ENCODE measurements around the gene ALMS1.

DNA sequence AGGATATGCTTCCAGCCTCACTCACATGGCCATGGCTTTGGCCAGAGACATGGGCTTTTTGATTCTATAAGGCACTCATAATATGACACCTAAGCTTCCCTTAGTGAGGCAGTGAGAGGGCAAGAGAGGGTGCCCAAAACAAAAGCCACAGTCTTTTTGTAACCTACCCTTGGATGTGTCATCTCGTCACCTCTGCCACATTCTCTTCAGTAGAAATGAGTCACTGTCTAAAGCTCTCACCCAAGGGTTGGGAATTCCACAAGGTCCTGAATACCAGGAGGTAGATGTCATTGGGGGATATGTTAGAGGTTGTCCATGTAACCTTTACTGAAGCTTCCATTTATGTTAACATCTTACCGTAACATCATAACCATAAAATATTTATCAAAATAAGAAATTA is 108.4 kb downstream of the ALMS1 start:
- TF ChIP-seq, protein P1, sequence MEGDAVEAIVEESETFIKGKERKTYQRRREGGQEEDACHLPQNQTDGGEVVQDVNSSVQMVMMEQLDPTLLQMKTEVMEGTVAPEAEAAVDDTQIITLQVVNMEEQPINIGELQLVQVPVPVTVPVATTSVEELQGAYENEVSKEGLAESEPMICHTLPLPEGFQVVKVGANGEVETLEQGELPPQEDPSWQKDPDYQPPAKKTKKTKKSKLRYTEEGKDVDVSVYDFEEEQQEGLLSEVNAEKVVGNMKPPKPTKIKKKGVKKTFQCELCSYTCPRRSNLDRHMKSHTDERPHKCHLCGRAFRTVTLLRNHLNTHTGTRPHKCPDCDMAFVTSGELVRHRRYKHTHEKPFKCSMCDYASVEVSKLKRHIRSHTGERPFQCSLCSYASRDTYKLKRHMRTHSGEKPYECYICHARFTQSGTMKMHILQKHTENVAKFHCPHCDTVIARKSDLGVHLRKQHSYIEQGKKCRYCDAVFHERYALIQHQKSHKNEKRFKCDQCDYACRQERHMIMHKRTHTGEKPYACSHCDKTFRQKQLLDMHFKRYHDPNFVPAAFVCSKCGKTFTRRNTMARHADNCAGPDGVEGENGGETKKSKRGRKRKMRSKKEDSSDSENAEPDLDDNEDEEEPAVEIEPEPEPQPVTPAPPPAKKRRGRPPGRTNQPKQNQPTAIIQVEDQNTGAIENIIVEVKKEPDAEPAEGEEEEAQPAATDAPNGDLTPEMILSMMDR (IDR thresholded peaks at IDR 0.05), result no peak
- TF ChIP-seq EZH2phosphoT487 (IDR thresholded peaks at IDR 0.05; ENCODE audit: borderline replicate concordance, low read depth) (no peak), FOSL2 (IDR thresholded peaks at IDR 0.05; ENCODE audit: borderline replicate concordance, low read depth) (no peak), YY1 (IDR thresholded peaks at IDR 0.05; ENCODE audit: low read depth) (no peak), GABPA (IDR thresholded peaks at IDR 0.05; ENCODE audit: low read depth) (no peak), MXI1 (IDR thresholded peaks at IDR 0.05; ENCODE audit: low read depth, low read length) (no peak)
- TF ChIP-seq, protein P2, sequence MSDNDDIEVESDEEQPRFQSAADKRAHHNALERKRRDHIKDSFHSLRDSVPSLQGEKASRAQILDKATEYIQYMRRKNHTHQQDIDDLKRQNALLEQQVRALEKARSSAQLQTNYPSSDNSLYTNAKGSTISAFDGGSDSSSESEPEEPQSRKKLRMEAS (IDR thresholded peaks at IDR 0.05; ENCODE audit: low read depth), result no peak
